ENCODE results near the gene CDCA5. TPM values are rescaled to one million over a fixed set of nuclear protein-coding genes. Genes with fewer than 3 reads are reported as not detected.

CDCA5 gene
- polyA plus RNA-seq, 1 of the 3 experiments (the other 2 are of a cell fraction): 16.3 TPM

- H3K4me1 ChIP-seq (ENCODE audit: control insufficient read depth in 1 of 2, insufficient read depth in 2 of 2, low read depth in 1 of 2, low read length in 1 of 2): no peaks in the 10 kb centered on the region; a peak in 1 of 4 replicates
- no peaks in the 10 kb centered on the region for H3K9me3 ChIP-seq
- ChIA-PET POLR2A (no interaction called here), CTCF (interaction anchor here (1.2 to 1.6 kb wide), 4 partner anchors 8 to 233 kb away, joined by 3 to 6 read pairs (median 4); partner anchors contain the start of genes ARL2 and CDC42BPG)
- no peak overlapping the region for H3K4me2 ChIP-seq
- H3K27ac ChIP-seq (ENCODE audit: low read depth in 2 of 2, low read length in 1 of 2): no peak overlapping the region
- peaks cover 51% of the 10 kb centered on the region for H3K79me2 ChIP-seq (ENCODE audit: insufficient read depth)
- H3K9me2 ChIP-seq: no peaks in the 10 kb centered on the region
- peaks cover 0 to 10% of the 10 kb centered on the region in 2 experiments for H3K36me3 ChIP-seq (replicated peaks in 1 of 2; ENCODE audit: control insufficient read depth in 1 of 2, insufficient read depth in 2 of 2, low read length in 1 of 2)
- no peaks in the 10 kb centered on the region for H3K27me3 ChIP-seq (ENCODE audit: insufficient read depth)
- 85% methylated on average over 4 of the region's 4 CpGs for WGBS (ENCODE audit: low lambda C conversion rate)
- TF ChIP-seq TCF12 (IDR thresholded peaks at IDR 0.05) (no peak), USF1 (IDR thresholded peaks at IDR 0.05; ENCODE audit: borderline replicate concordance, low read depth) (no peak), GABPA (IDR thresholded peaks at IDR 0.05; ENCODE audit: low read depth) (no peak), NFIC (IDR thresholded peaks at IDR 0.05; ENCODE audit: borderline replicate concordance) (no peak), RCOR1 (IDR thresholded peaks at IDR 0.05; ENCODE audit: low read length) (no peak), ZBTB33 (IDR thresholded peaks at IDR 0.05; ENCODE audit: borderline replicate concordance, low read depth) (no peak), FOXM1 (IDR thresholded peaks at IDR 0.05; ENCODE audit: low read depth) (no peak), CHD2 (IDR thresholded peaks at IDR 0.05; ENCODE audit: low read length, partially characterized antibody) (no peak), FOXJ3 (CRISPR knock-in tag; IDR thresholded peaks at IDR 0.05) (no peak), REST (IDR thresholded peaks at IDR 0.05; ENCODE audit: low read depth, low read length) (no peak), IRF3 (IDR thresholded peaks at IDR 0.05; ENCODE audit: low read depth, low read length) (no peak), MEF2A (IDR thresholded peaks at IDR 0.05; ENCODE audit: borderline replicate concordance, low read depth) (no peak), RXRA (IDR thresholded peaks at IDR 0.05; ENCODE audit: borderline replicate concordance, low read depth) (no peak)
- no peaks in the 10 kb centered on the region; the same call in 1 of the 2 replicates for H4K20me1 ChIP-seq (ENCODE audit: insufficient read depth)
- no peak overlapping the region for H3K9ac ChIP-seq
- H3K4me3 ChIP-seq (ENCODE audit: low read depth in 2 of 2, low read length in 1 of 2): no peak overlapping the region
- peak; percentile 27 for DNase-seq
- H3F3A ChIP-seq (replicated peaks; ENCODE audit: insufficient read depth): peaks cover 13% of the 10 kb centered on the region
- H2AFZ ChIP-seq (ENCODE audit: low read depth): no peak overlapping the region
Measured at GRCh38 chr11:65077451-65077850, 6.4 kb downstream of the CDCA5 start.

Data from SK-N-SH (cell line).